GM12878 (cell line): ENCODE data around the gene GNG5. TPM values are rescaled to one million over a fixed set of nuclear protein-coding genes. Genes with fewer than 3 reads are reported as not detected.
A peak's percentile ranks its signal among the peaks of the same experiment; 100 is the strongest.

Source experiments
- EZH2 ChIP-seq: IDR thresholded peaks from 2 replicates; pipeline ENCODE4 v1.6.1; 2012; ENCODE audit warnings: low read depth, mild to moderate bottlenecking, control low read depth, inconsistent platforms, low read length, borderline replicate concordance; ENCODE audit not compliant: control insufficient read depth
- NFXL1 ChIP-seq: fragments of 450-650 bp; IDR thresholded peaks from 2 replicates; pipeline ENCODE4 v1.6.1; 2017; ENCODE audit warnings: antibody characterized with exemption, mild to moderate bottlenecking, borderline replicate concordance
- RBBP5 ChIP-seq: fragments of 200-600 bp; sonication (generic); conservative IDR thresholded peaks from 2 replicates; pipeline ENCODE4 v1.6.1; 2016
- SREBF2 ChIP-seq: IDR thresholded peaks from 2 replicates; pipeline ENCODE4 v1.6.1; 2012; ENCODE audit warnings: mild to moderate bottlenecking, low read length
- SRF ChIP-seq, 2 experiments: IDR thresholded peaks; 2 replicates each; pipeline ENCODE4 v1.6.1; 2011; ENCODE audit warnings: low read depth in 2 of 2, low read length in 2 of 2, mild to moderate bottlenecking in 1 of 2, moderate library complexity in 1 of 2
- SUZ12 ChIP-seq: fragments of 200-600 bp; sonication (generic); IDR thresholded peaks from one replicate; pipeline ENCODE4 v1.6.1; 2018; ENCODE audit warnings: antibody characterized with exemption, mild to moderate bottlenecking; ENCODE audit not compliant: unreplicated experiment
- TCF3 ChIP-seq: IDR thresholded peaks from 2 replicates; pipeline ENCODE4 v1.6.1; 2012; ENCODE audit warnings: low read depth, mild to moderate bottlenecking, low read length, borderline replicate concordance; ENCODE audit not compliant: insufficient read depth
- WRNIP1 ChIP-seq: IDR thresholded peaks from 2 replicates; pipeline ENCODE4 v1.6.1; 2011; ENCODE audit warnings: low read depth, low read length, improper control_type of control experiment, borderline replicate concordance
- YBX1 ChIP-seq: fragments of 450-650 bp; IDR thresholded peaks from 2 replicates; pipeline ENCODE4 v1.6.1; 2016; ENCODE audit warnings: antibody characterized with exemption
- ZNF274 ChIP-seq: IDR thresholded peaks from one replicate; pipeline ENCODE4 v1.8.0; 2011; ENCODE audit not compliant: insufficient read length, insufficient read depth
- polyA plus RNA-seq, 11 experiments: library from polyadenylated mRNA; depleted of rRNA in 4 of 11; unstranded in 6 of 11; stranded (reverse) in 5 of 11; fragments of >200 nt; fragmentation: Nextera tagmentation in 4 of 11; fragmentation: Illumina TruSeq in 1 of 11; extraction: Ambion mirVana in 4 of 11; extraction: Trizol in 1 of 11; gene quantifications; 1 replicate in 1 of 11; 2 replicates in 10 of 11; pipeline versions ENCODE4 v1.2.1 to v1.2.3, GENCODE V29; 2011 to 2016; ENCODE audit warnings: inconsistent platforms in 2 of 11, missing spikeins in 2 of 11, low read depth in 1 of 11
- total RNA-seq, 4 experiments: library from RNA; depleted of rRNA in 3 of 4; stranded (reverse); fragments of >200 nt in 3 of 4; fragmentation: Illumina TruSeq in 1 of 4; extraction: Trizol in 1 of 4; gene quantifications; 2 replicates each; pipeline versions ENCODE4 v1.2.1 to v1.2.3, GENCODE V29; 2013 to 2021
- TF ChIP-seq, protein P1 (sequence below): IDR thresholded peaks from 2 replicates; pipeline ENCODE4 v1.6.1; 2012; ENCODE audit warnings: improper control_type of control experiment, low read depth, low read length; ENCODE audit not compliant: insufficient replicate concordance
- TF ChIP-seq, protein P2 (sequence below): fragments of 450-650 bp; IDR thresholded peaks from 2 replicates; pipeline ENCODE4 v1.6.1; 2016; ENCODE audit warnings: mild to moderate bottlenecking, moderate library complexity, borderline replicate concordance

GNG5 gene
- total and polyA plus RNA-seq, 10 of the 15 experiments (the other 5 are each of a cell fraction or from before 2014, with no cell fraction given): 69.8 to 613 (median 203) TPM

- TF ChIP-seq, protein P1, sequence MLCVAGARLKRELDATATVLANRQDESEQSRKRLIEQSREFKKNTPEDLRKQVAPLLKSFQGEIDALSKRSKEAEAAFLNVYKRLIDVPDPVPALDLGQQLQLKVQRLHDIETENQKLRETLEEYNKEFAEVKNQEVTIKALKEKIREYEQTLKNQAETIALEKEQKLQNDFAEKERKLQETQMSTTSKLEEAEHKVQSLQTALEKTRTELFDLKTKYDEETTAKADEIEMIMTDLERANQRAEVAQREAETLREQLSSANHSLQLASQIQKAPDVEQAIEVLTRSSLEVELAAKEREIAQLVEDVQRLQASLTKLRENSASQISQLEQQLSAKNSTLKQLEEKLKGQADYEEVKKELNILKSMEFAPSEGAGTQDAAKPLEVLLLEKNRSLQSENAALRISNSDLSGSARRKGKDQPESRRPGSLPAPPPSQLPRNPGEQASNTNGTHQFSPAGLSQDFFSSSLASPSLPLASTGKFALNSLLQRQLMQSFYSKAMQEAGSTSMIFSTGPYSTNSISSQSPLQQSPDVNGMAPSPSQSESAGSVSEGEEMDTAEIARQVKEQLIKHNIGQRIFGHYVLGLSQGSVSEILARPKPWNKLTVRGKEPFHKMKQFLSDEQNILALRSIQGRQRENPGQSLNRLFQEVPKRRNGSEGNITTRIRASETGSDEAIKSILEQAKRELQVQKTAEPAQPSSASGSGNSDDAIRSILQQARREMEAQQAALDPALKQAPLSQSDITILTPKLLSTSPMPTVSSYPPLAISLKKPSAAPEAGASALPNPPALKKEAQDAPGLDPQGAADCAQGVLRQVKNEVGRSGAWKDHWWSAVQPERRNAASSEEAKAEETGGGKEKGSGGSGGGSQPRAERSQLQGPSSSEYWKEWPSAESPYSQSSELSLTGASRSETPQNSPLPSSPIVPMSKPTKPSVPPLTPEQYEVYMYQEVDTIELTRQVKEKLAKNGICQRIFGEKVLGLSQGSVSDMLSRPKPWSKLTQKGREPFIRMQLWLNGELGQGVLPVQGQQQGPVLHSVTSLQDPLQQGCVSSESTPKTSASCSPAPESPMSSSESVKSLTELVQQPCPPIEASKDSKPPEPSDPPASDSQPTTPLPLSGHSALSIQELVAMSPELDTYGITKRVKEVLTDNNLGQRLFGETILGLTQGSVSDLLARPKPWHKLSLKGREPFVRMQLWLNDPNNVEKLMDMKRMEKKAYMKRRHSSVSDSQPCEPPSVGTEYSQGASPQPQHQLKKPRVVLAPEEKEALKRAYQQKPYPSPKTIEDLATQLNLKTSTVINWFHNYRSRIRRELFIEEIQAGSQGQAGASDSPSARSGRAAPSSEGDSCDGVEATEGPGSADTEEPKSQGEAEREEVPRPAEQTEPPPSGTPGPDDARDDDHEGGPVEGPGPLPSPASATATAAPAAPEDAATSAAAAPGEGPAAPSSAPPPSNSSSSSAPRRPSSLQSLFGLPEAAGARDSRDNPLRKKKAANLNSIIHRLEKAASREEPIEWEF: no peak
- peak in 1 of 2 experiments; percentile 60; a peak in 1 of 4 replicates for TF ChIP-seq SRF (IDR thresholded peaks at IDR 0.05; ENCODE audit: low read depth in 2 of 2, low read length in 2 of 2)
- TF ChIP-seq, protein P2, sequence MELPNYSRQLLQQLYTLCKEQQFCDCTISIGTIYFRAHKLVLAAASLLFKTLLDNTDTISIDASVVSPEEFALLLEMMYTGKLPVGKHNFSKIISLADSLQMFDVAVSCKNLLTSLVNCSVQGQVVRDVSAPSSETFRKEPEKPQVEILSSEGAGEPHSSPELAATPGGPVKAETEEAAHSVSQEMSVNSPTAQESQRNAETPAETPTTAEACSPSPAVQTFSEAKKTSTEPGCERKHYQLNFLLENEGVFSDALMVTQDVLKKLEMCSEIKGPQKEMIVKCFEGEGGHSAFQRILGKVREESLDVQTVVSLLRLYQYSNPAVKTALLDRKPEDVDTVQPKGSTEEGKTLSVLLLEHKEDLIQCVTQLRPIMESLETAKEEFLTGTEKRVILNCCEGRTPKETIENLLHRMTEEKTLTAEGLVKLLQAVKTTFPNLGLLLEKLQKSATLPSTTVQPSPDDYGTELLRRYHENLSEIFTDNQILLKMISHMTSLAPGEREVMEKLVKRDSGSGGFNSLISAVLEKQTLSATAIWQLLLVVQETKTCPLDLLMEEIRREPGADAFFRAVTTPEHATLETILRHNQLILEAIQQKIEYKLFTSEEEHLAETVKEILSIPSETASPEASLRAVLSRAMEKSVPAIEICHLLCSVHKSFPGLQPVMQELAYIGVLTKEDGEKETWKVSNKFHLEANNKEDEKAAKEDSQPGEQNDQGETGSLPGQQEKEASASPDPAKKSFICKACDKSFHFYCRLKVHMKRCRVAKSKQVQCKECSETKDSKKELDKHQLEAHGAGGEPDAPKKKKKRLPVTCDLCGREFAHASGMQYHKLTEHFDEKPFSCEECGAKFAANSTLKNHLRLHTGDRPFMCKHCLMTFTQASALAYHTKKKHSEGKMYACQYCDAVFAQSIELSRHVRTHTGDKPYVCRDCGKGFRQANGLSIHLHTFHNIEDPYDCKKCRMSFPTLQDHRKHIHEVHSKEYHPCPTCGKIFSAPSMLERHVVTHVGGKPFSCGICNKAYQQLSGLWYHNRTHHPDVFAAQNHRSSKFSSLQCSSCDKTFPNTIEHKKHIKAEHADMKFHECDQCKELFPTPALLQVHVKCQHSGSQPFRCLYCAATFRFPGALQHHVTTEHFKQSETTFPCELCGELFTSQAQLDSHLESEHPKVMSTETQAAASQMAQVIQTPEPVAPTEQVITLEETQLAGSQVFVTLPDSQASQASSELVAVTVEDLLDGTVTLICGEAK: peak; percentile 43; the same call in 1 of the 2 replicates
- no peak for TF ChIP-seq ZNF274
- no peak for TF ChIP-seq SUZ12
- TF ChIP-seq EZH2: no peak
- TF ChIP-seq SREBF2: no peak
- TF ChIP-seq NFXL1: no peak
- no peak for TF ChIP-seq RBBP5
- TF ChIP-seq WRNIP1: no peak
- no peak for TF ChIP-seq YBX1
- no peak for TF ChIP-seq TCF3
Observed at GRCh38 chr1:84506729-84507453, 510 bp upstream of the GNG5 start (continued).
